ENCODE results near the gene MYO1H. TPM values are rescaled to one million over a fixed set of nuclear protein-coding genes. Genes with fewer than 3 reads are reported as not detected.

The MYO1H gene
- total RNA-seq, 1 donor from 2014 or later: 4.4 TPM

DNA sequence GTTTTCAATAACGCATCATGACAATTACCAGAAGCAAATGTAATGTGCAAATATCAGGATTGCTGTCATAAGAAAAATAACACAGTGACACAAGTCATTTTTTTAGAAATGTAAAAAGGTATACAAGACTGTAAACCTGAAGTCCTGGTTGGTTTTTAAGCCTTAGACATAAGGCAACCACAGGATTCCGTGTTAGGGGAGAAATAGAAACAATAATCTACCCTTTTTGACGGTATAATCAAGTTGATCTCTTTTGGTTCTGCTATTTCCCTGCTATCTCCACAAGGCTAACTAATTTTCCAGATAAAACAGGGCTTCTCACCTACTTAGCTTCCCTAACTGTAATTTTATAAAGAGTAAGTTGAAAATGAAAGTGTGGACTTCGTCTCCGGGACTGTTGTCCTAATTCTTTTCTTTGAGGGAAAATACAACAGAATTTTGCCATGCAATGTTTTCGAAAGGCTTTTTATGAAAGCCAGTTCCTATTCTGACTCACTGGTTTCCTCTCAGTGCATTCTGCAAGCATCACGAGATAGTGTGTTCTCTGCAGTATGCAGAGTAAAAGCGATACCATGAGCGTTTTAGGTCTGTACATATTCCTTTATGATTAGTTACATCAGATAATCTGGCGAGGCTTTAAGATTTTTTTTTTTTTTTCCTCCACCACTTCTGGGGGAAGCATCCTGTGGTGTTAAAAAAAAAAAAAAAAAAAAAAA lies 10.6 kb downstream of the MYO1H start:
- DNase-seq (ENCODE audit: low spot score): no peak
- no peak overlapping the region for H3K27ac Mint-ChIP-seq (ENCODE audit: unreplicated experiment)
- H3K36me3 Mint-ChIP-seq (ENCODE audit: low read depth, unreplicated experiment): no peaks in the 10 kb centered on the region
- no peaks in the 10 kb centered on the region for H3K9me3 Mint-ChIP-seq (ENCODE audit: unreplicated experiment)
- TF ChIP-seq, protein P1, sequence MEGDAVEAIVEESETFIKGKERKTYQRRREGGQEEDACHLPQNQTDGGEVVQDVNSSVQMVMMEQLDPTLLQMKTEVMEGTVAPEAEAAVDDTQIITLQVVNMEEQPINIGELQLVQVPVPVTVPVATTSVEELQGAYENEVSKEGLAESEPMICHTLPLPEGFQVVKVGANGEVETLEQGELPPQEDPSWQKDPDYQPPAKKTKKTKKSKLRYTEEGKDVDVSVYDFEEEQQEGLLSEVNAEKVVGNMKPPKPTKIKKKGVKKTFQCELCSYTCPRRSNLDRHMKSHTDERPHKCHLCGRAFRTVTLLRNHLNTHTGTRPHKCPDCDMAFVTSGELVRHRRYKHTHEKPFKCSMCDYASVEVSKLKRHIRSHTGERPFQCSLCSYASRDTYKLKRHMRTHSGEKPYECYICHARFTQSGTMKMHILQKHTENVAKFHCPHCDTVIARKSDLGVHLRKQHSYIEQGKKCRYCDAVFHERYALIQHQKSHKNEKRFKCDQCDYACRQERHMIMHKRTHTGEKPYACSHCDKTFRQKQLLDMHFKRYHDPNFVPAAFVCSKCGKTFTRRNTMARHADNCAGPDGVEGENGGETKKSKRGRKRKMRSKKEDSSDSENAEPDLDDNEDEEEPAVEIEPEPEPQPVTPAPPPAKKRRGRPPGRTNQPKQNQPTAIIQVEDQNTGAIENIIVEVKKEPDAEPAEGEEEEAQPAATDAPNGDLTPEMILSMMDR (IDR thresholded peaks at IDR 0.05; ENCODE audit: unreplicated experiment): no peak
- H3K27me3 Mint-ChIP-seq (ENCODE audit: unreplicated experiment): no peaks in the 10 kb centered on the region
- H3K4me3 Mint-ChIP-seq (ENCODE audit: unreplicated experiment): no peak overlapping the region
- no peaks in the 10 kb centered on the region for H3K4me1 Mint-ChIP-seq (ENCODE audit: unreplicated experiment)

- Mint-ChIP-seq H3K4me1 (ENCODE audit: unreplicated experiment) (no peaks in the 10 kb centered on the region), H3K27me3 (ENCODE audit: unreplicated experiment) (no peaks in the 10 kb centered on the region), H3K4me3 (ENCODE audit: unreplicated experiment) (no peak overlapping the region), H3K27ac (ENCODE audit: unreplicated experiment) (no peak overlapping the region), H3K36me3 (ENCODE audit: low read depth, unreplicated experiment) (no peaks in the 10 kb centered on the region), H3K9me3 (ENCODE audit: unreplicated experiment) (no peaks in the 10 kb centered on the region)
- DNase-seq (ENCODE audit: low spot score): no peak
- TF ChIP-seq, protein P1 (IDR thresholded peaks at IDR 0.05; ENCODE audit: unreplicated experiment): no peak
These were observed 11.5 kb downstream of the MYO1H start for GRCh38 chr12:109359131-109359690.

GRCh38 chr12:109369831-109370230 lies 22.1 kb downstream of the MYO1H start:
- no peaks in the 10 kb centered on the region for H3K36me3 Mint-ChIP-seq (ENCODE audit: low read depth, unreplicated experiment)
- TF ChIP-seq, protein P1 (IDR thresholded peaks at IDR 0.05; ENCODE audit: unreplicated experiment): no peak
- H3K27me3 Mint-ChIP-seq (ENCODE audit: unreplicated experiment): peaks cover 3% of the 10 kb centered on the region
- no peaks in the 10 kb centered on the region for H3K4me1 Mint-ChIP-seq (ENCODE audit: unreplicated experiment)
- DNase-seq (ENCODE audit: low spot score): no peak
- no peak overlapping the region for H3K27ac Mint-ChIP-seq (ENCODE audit: unreplicated experiment)
- no peak overlapping the region for H3K4me3 Mint-ChIP-seq (ENCODE audit: unreplicated experiment)
- H3K9me3 Mint-ChIP-seq (ENCODE audit: unreplicated experiment): no peaks in the 10 kb centered on the region

DNA sequence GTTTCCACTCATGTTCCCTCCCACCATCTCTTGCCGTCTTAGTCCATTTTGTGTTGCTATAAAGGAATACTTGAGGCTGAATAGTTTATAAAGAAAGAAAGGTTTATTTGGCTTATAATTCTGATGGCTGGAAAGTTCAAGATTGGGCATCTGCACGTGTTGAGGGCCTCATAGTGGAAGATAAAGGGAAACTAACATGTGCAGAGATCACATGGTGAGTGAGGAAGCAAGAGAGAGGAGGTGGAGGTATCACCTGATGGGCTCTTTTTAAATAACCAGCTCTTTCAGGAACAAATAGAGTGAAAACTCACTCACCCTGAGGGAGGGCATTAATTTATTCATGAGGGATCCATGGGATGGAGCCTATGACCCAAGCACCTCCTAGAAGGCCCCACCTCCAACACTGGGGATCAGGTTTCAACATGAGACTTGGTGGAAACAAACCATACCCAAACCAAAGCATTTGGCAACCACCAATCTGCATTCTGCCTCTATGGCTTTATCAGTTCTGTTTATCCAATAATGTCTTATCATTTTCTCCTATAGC lies 29.5 kb downstream of the MYO1H start:
- Mint-ChIP-seq H3K27ac (ENCODE audit: unreplicated experiment) (no peak overlapping the region), H3K4me1 (ENCODE audit: unreplicated experiment) (peaks cover 4% of the 10 kb centered on the region), H3K27me3 (ENCODE audit: unreplicated experiment) (no peaks in the 10 kb centered on the region), H3K4me3 (ENCODE audit: unreplicated experiment) (no peak overlapping the region), H3K9me3 (ENCODE audit: unreplicated experiment) (no peaks in the 10 kb centered on the region), H3K36me3 (ENCODE audit: low read depth, unreplicated experiment) (no peaks in the 10 kb centered on the region)
- TF ChIP-seq, protein P1 (IDR thresholded peaks at IDR 0.05; ENCODE audit: unreplicated experiment): no peak
- DNase-seq (ENCODE audit: low spot score): no peak

DNA sequence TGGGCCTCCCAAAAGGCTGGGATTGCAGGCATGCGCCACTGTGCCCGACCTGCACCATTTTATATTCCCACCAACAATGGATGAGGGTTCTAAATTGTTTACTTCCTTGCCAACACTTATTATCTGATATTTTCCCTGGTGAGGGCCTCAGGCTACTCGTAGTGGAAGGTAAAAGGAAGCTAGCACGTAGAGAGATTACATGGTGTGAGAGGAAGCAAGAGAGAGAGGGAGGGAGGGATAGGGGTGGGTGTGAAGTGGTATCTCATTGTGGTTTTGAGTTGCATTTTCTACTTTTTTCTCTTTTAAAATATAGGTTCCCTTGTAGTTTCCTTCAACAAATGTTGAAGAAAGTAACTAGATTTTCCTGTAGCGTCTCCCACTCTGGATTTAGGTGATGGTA lies 30.9 kb downstream of the MYO1H start:
- no peaks in the 10 kb centered on the region for H3K9me3 Mint-ChIP-seq (ENCODE audit: unreplicated experiment)
- no peak overlapping the region for H3K27ac Mint-ChIP-seq (ENCODE audit: unreplicated experiment)
- no peaks in the 10 kb centered on the region for H3K36me3 Mint-ChIP-seq (ENCODE audit: low read depth, unreplicated experiment)
- no peak overlapping the region for H3K4me3 Mint-ChIP-seq (ENCODE audit: unreplicated experiment)
- no peaks in the 10 kb centered on the region for H3K27me3 Mint-ChIP-seq (ENCODE audit: unreplicated experiment)
- DNase-seq (ENCODE audit: low spot score): no peak
- TF ChIP-seq, protein P1 (IDR thresholded peaks at IDR 0.05; ENCODE audit: unreplicated experiment): no peak
- H3K4me1 Mint-ChIP-seq (ENCODE audit: unreplicated experiment): peaks cover 4% of the 10 kb centered on the region
